Thyroid gland (tissue), 4 donors: ENCODE data around the gene OR10H1. TPM values are rescaled to one million over a fixed set of nuclear protein-coding genes. Genes with fewer than 3 reads are reported as not detected.

ENCODE experiments used
- DNase-seq, 2 donors: peaks; one replicate each; pipeline ENCODE4 v3.0.0-alpha.2; 2019
- H3K27ac ChIP-seq, 3 donors: fragments of 200-600 bp; sonication (generic); 1 replicate in 2 of 3; 2 replicates in 1 of 3; pipeline ENCODE4 v1.5.1; 2016 to 2019; ENCODE audit warnings: mild to moderate bottlenecking in 1 of 3, moderate library complexity in 1 of 3
- H3K27me3 ChIP-seq: fragments of 200-600 bp; sonication (generic); one replicate; pipeline ENCODE4 v1.5.1; 2019
- H3K36me3 ChIP-seq, 2 donors: fragments of 200-600 bp; sonication (generic); one replicate each; pipeline ENCODE4 v1.5.1; 2016 to 2019
- H3K4me1 ChIP-seq, 2 donors: fragments of 200-600 bp; sonication (generic); one replicate each; pipeline ENCODE4 v1.5.1; 2017 to 2019
- H3K4me3 ChIP-seq, 3 donors: fragments of 200-600 bp; sonication (generic); replicated peaks in 1 of 3; 1 replicate in 2 of 3; 2 replicates in 1 of 3; pipeline ENCODE4 v1.5.1; 2016; ENCODE audit warnings: mild to moderate bottlenecking in 1 of 3
- H3K9me3 ChIP-seq: fragments of 200-600 bp; sonication (generic); one replicate; pipeline ENCODE4 v1.5.1; 2017
- CTCF ChIP-seq, 6 experiments: fragments of 200-600 bp in 3 of 6; fragments of 450-650 bp in 3 of 6; sonication (generic) in 3 of 6; IDR thresholded peaks; one replicate each; pipeline ENCODE4 v1.5.1; 2016 to 2019; ENCODE audit warnings: antibody characterized with exemption in 6 of 6, mild to moderate bottlenecking in 2 of 6, inconsistent platforms in 1 of 6, moderate library complexity in 1 of 6
- POLR2A ChIP-seq, 2 donors: fragments of 450-650 bp; IDR thresholded peaks; one replicate each; pipeline ENCODE4 v1.6.1; 2017; ENCODE audit warnings: antibody characterized with exemption in 2 of 2, mild to moderate bottlenecking in 2 of 2, moderate library complexity in 1 of 2
- WGBS, 2 donors: methylation state at CpG; one replicate each; pipeline ENCODE4 v1.1.5; 2017; 5-methylcytosine and 5-hydroxymethylcytosine counted together
- intact Hi-C: fragments of 100-400 bp; cut with DNase I; formaldehyde crosslinking; loops from one replicate; pipeline ENCODE4 v1.15.1; 2023
- total RNA-seq, 4 donors: library from RNA; depleted of rRNA; stranded (reverse); fragments of >200 nt; gene quantifications; one replicate each; pipeline ENCODE4 v1.2.3, GENCODE V29; 2016

The OR10H1 gene
- total RNA-seq, 4 donors from 2014 or later = not detected

- DNase-seq = no peak
- Histone ChIP-seq H3K4me3 (no peak overlapping the region), H3K4me1 (no peaks in the 10 kb centered on the region), H3K27me3 (no peaks in the 10 kb centered on the region), H3K9me3 (no peaks in the 10 kb centered on the region), H3K27ac (no peak overlapping the region), H3K36me3 (no peaks in the 10 kb centered on the region)
- intact Hi-C loops = no loop called here
- WGBS, 2 donors = 40 to 43% methylated on average over 6 of the region's 6 CpGs
- TF ChIP-seq CTCF (IDR thresholded peaks at IDR 0.05) (no peak), POLR2A (IDR thresholded peaks at IDR 0.05) (no peak)
Measured at GRCh38 chr19:15769586-15769985, 45.9 kb downstream of the OR10H1 start.

- Histone ChIP-seq H3K27ac (no peak overlapping the region), H3K36me3 (no peaks in the 10 kb centered on the region), H3K4me3 (no peak overlapping the region), H3K27me3 (no peaks in the 10 kb centered on the region), H3K4me1 (no peaks in the 10 kb centered on the region), H3K9me3 (no peaks in the 10 kb centered on the region)
- no peak for TF ChIP-seq POLR2A (IDR thresholded peaks at IDR 0.05)
- TF ChIP-seq CTCF (IDR thresholded peaks at IDR 0.05) = no peak
- 36 to 61% methylated on average over 11 to 17 of the region's 28 CpGs for WGBS, 2 donors
- intact Hi-C loops = no loop called here
- no peak for DNase-seq
Measured at GRCh38 chr19:15759962-15760565, 55.4 kb downstream of the OR10H1 start.

GRCh38 chr19:15758379-15758778 lies 57.1 kb downstream of the OR10H1 start:
- H3K36me3 ChIP-seq = no peaks in the 10 kb centered on the region
- no peak for DNase-seq
- H3K9me3 ChIP-seq = no peaks in the 10 kb centered on the region
- no peaks in the 10 kb centered on the region for H3K4me1 ChIP-seq
- intact Hi-C loops = no loop called here
- H3K27me3 ChIP-seq = no peaks in the 10 kb centered on the region
- H3K27ac ChIP-seq = no peak overlapping the region
- no peak for TF ChIP-seq CTCF (IDR thresholded peaks at IDR 0.05)
- no peak for TF ChIP-seq POLR2A (IDR thresholded peaks at IDR 0.05)
- no peak overlapping the region for H3K4me3 ChIP-seq
- 53 to 67% methylated on average over 2 of the region's 2 CpGs for WGBS, 2 donors

Other genes starting within 250 kb of the OR10H1 start
- gene CYP4F8, start 200.4 kb downstream of the OR10H1 start, total RNA-seq = not detected
- gene CYP4F3, start 174.8 kb downstream of the OR10H1 start, total RNA-seq = under 1 TPM in 2 of 4 donors, not detected in 2; 0.33 to 0.59 TPM
- gene CYP4F12, start 142.6 kb downstream of the OR10H1 start, total RNA-seq = 1 to 10 TPM; 1.9 to 4.6 (median 3.2) TPM
- gene OR10H2, start 87.6 kb downstream of the OR10H1 start, total RNA-seq = not detected
- gene OR10H3, start 77.7 kb downstream of the OR10H1 start, total RNA-seq = not detected
- gene OR10H5, start 28.0 kb downstream of the OR10H1 start, total RNA-seq = not detected
- not detected for gene CYP4F2, start 82.4 kb upstream of the OR10H1 start, total RNA-seq
- 10 to 100 TPM in 1 of 4 donors, 1 to 10 TPM in 2, under 1 TPM in 1; 0.56 to 39.5 (median 7.5) TPM for gene CYP4F11, start 118.9 kb upstream of the OR10H1 start, total RNA-seq
- not detected for gene OR10H4, start 133.3 kb upstream of the OR10H1 start, total RNA-seq